ENCODE measurements around the gene ZNF222.

ZNF222 gene

GRCh38 chr19:44051650-44052402 is 26.6 kb downstream of the ZNF222 start, which contains the start of gene ZNF223:
Gene ZNF223 (plus strand): TSS chr19:44052036. CDS start chr19:44055177, 3,141 bp downstream.
- peak; percentile 91 for DNase-seq (ENCODE audit: low read depth)

GRCh38 chr19:44055870-44056269 is 30.7 kb downstream of the ZNF222 start:
- DNase-seq (ENCODE audit: low read depth), result no peak

GRCh38 chr19:44059229-44059628 is 34.0 kb downstream of the ZNF222 start:
- no peak for DNase-seq (ENCODE audit: low read depth)

GRCh38 chr19:44061038-44061437 is 35.9 kb downstream of the ZNF222 start:
- no peak for DNase-seq (ENCODE audit: low read depth)

- no peak for DNase-seq (ENCODE audit: low read depth)
Measured at GRCh38 chr19:44066305-44066704, 41.1 kb downstream of the ZNF222 start.

GRCh38 chr19:44069415-44069814 is 44.2 kb downstream of the ZNF222 start:
- DNase-seq (ENCODE audit: low read depth), result no peak

GRCh38 chr19:44071824-44072542 is 46.8 kb downstream of the ZNF222 start, which contains the start of gene ZNF284:
Gene ZNF284 (plus strand): TSS chr19:44072159. CDS start chr19:44076390, 4,231 bp downstream.
- DNase-seq (ENCODE audit: low read depth), result peak; percentile 93

GRCh38 chr19:44072543-44073401 is 47.6 kb downstream of the ZNF222 start:
- DNase-seq (ENCODE audit: low read depth), result peak; percentile 25

- DNase-seq (ENCODE audit: low read depth), result no peak
Measured at GRCh38 chr19:44076325-44076724, 51.1 kb downstream of the ZNF222 start.

Data from ELR (cell line).